Measurements from ENCODE around the gene CEP63. TPM values are rescaled to one million over a fixed set of nuclear protein-coding genes. Genes with fewer than 3 reads are reported as not detected.

Gene CEP63
- total RNA-seq, 1 experiment from 2014 or later = 37.4 TPM

DNA sequence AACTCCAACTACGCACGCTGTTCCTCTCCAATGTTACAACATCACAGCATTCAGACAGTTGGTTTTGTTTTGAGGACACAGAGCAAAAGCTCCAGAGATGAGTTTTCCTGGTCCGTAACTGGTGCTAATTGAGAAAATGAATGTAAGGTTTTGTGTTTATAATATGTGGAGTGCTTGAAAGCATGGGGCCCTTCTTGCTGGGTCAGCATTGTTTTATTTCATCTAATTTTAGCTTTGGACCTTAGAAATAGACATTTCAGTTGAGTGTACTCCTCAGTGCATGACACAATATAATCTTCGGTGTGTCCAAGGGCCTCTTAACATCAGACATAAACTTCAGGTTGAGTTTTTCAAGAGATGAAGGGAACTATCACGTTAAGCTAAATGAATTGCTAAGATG lies 37.2 kb upstream of the CEP63 start:
- no peak for DNase-seq
- no peak overlapping the region for H3K27ac Mint-ChIP-seq (ENCODE audit: unreplicated experiment)
- no peaks in the 10 kb centered on the region for H3K36me3 Mint-ChIP-seq (ENCODE audit: insufficient read depth, unreplicated experiment)
- H3K27me3 Mint-ChIP-seq (ENCODE audit: unreplicated experiment) = no peaks in the 10 kb centered on the region
- no peaks in the 10 kb centered on the region for H3K4me1 Mint-ChIP-seq (ENCODE audit: low read depth, unreplicated experiment)
- BruUV-seq (replicated peaks) = no TSS peak
- intact Hi-C loops (cut with micrococcal nuclease; ENCODE audit: unreplicated experiment) = loop anchor here (1.0 kb wide), 1 partner anchor 140 kb away; no protein-coding TSS in a partner anchor
- peaks cover 11% of the 10 kb centered on the region for H3K9me3 Mint-ChIP-seq (ENCODE audit: low read depth, unreplicated experiment)
- TF ChIP-seq, protein P1, sequence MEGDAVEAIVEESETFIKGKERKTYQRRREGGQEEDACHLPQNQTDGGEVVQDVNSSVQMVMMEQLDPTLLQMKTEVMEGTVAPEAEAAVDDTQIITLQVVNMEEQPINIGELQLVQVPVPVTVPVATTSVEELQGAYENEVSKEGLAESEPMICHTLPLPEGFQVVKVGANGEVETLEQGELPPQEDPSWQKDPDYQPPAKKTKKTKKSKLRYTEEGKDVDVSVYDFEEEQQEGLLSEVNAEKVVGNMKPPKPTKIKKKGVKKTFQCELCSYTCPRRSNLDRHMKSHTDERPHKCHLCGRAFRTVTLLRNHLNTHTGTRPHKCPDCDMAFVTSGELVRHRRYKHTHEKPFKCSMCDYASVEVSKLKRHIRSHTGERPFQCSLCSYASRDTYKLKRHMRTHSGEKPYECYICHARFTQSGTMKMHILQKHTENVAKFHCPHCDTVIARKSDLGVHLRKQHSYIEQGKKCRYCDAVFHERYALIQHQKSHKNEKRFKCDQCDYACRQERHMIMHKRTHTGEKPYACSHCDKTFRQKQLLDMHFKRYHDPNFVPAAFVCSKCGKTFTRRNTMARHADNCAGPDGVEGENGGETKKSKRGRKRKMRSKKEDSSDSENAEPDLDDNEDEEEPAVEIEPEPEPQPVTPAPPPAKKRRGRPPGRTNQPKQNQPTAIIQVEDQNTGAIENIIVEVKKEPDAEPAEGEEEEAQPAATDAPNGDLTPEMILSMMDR (IDR thresholded peaks at IDR 0.05; ENCODE audit: unreplicated experiment) = no peak
- no peak overlapping the region for H3K4me3 Mint-ChIP-seq (ENCODE audit: low read depth, unreplicated experiment)
- CTCF ChIA-PET = interaction anchor here (1.1 to 1.9 kb wide), 5 partner anchors 56 to 236 kb away, joined by 3 to 8 read pairs (median 4); partner anchors contain the start of gene AMOTL2

DNA sequence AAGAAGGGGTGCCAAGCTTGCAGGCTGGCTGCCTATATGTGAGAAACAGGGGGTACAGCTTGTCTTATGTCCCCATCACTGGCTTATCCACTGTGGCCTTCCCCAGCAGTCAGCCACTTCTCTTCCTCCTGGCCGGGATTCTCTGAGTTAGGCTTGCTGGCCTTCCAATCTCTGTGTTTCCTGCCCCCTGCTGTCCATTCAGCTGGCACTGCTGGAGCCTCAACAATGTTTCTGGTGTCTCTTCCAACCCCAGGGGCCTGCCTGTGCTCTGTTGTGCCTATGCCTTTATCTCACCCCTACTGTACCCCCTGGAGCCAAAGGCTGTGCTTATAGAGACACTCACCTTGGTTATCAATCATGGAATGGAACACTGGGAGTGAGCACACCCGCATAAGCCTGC lies 36.6 kb upstream of the CEP63 start:
- H3K4me1 Mint-ChIP-seq (ENCODE audit: low read depth, unreplicated experiment) = no peaks in the 10 kb centered on the region
- H3K9me3 Mint-ChIP-seq (ENCODE audit: low read depth, unreplicated experiment) = peaks cover 11% of the 10 kb centered on the region
- H3K27me3 Mint-ChIP-seq (ENCODE audit: unreplicated experiment) = no peaks in the 10 kb centered on the region
- H3K36me3 Mint-ChIP-seq (ENCODE audit: insufficient read depth, unreplicated experiment) = no peaks in the 10 kb centered on the region
- H3K4me3 Mint-ChIP-seq (ENCODE audit: low read depth, unreplicated experiment) = no peak overlapping the region
- TF ChIP-seq, protein P1 (IDR thresholded peaks at IDR 0.05; ENCODE audit: unreplicated experiment) = peak; percentile 63
- peak; percentile 76 for DNase-seq
- H3K27ac Mint-ChIP-seq (ENCODE audit: unreplicated experiment) = no peak overlapping the region
- CTCF ChIA-PET = interaction anchor here (0.6 to 1.9 kb wide), 7 partner anchors 25 to 385 kb away, joined by 3 to 8 read pairs (median 4); partner anchors contain the start of gene AMOTL2
- no TSS peak for BruUV-seq (replicated peaks)
- intact Hi-C loops (cut with micrococcal nuclease; ENCODE audit: unreplicated experiment) = loop anchor here (1.0 kb wide), 1 partner anchor 141 kb away; no protein-coding TSS in a partner anchor

DNA sequence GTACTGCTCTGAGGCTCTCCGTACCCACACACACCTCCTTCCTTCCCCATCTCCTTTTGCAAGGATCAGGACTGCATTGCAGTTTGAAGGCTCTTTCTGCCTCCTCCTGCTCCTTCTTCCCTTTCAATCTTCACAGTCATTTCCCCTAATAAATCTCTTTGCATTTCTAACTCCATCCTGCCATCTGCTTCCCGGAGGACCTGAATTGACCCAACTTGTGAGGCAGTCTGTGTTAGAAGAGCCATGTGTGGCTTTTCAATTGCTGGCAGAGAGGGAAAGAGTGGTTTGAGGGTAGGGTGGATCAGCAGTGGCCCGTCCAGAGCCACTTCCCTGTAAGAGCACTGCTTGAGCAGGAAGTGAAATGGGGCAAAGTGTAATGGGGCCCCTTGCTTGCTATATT lies 35.9 kb upstream of the CEP63 start:
- H3K9me3 Mint-ChIP-seq (ENCODE audit: low read depth, unreplicated experiment) = peaks cover 6% of the 10 kb centered on the region
- CTCF ChIA-PET = interaction anchor here (0.6 to 1.9 kb wide), 7 partner anchors 24 to 386 kb away, joined by 3 to 8 read pairs (median 4); partner anchors contain the start of gene AMOTL2
- BruUV-seq (replicated peaks) = no TSS peak
- no peaks in the 10 kb centered on the region for H3K27me3 Mint-ChIP-seq (ENCODE audit: unreplicated experiment)
- TF ChIP-seq, protein P1 (IDR thresholded peaks at IDR 0.05; ENCODE audit: unreplicated experiment) = no peak
- H3K27ac Mint-ChIP-seq (ENCODE audit: unreplicated experiment) = no peak overlapping the region
- DNase-seq = no peak
- H3K36me3 Mint-ChIP-seq (ENCODE audit: insufficient read depth, unreplicated experiment) = no peaks in the 10 kb centered on the region
- H3K4me1 Mint-ChIP-seq (ENCODE audit: low read depth, unreplicated experiment) = no peaks in the 10 kb centered on the region
- intact Hi-C loops (cut with micrococcal nuclease; ENCODE audit: unreplicated experiment) = loop anchor here (1.0 kb wide), 1 partner anchor 142 kb away; no protein-coding TSS in a partner anchor
- H3K4me3 Mint-ChIP-seq (ENCODE audit: low read depth, unreplicated experiment) = no peak overlapping the region

DNA sequence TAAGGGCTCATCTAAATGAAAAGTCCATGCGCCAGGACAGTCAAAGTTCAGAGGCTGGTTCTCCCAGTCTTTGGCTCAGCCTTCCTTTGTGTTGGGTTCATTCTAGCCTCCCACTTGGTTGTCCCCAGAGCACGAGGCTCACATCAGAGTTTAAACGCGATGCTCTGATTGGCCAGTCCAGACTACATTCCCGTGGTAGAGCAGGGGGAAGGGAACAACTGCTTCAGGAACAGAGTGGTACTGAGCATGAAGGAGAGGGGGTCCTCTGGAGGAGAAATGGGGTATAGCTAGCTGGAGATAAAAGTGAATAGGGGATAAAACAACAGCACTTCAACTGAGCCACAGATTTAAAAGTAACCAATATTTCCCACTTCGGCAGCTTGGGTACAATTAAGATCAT lies 32.2 kb upstream of the CEP63 start:
- BruUV-seq (replicated peaks) = no TSS peak
- H3K27ac Mint-ChIP-seq (ENCODE audit: unreplicated experiment) = no peak overlapping the region
- no peaks in the 10 kb centered on the region for H3K36me3 Mint-ChIP-seq (ENCODE audit: insufficient read depth, unreplicated experiment)
- no peaks in the 10 kb centered on the region for H3K4me1 Mint-ChIP-seq (ENCODE audit: low read depth, unreplicated experiment)
- no peak for DNase-seq
- no peak overlapping the region for H3K4me3 Mint-ChIP-seq (ENCODE audit: low read depth, unreplicated experiment)
- no peaks in the 10 kb centered on the region for H3K9me3 Mint-ChIP-seq (ENCODE audit: low read depth, unreplicated experiment)
- TF ChIP-seq, protein P1 (IDR thresholded peaks at IDR 0.05; ENCODE audit: unreplicated experiment) = no peak
- CTCF ChIA-PET = interaction anchor here (1.0 kb wide), 2 partner anchors 79 to 145 kb away, joined by 3 to 4 read pairs; no protein-coding TSS in a partner anchor
- intact Hi-C loops (cut with micrococcal nuclease; ENCODE audit: unreplicated experiment) = no loop called here
- peaks cover 14% of the 10 kb centered on the region for H3K27me3 Mint-ChIP-seq (ENCODE audit: unreplicated experiment)
